Osteocyte (in vitro differentiated cells): ENCODE results near the gene POLR1B. TPM values are rescaled to one million over a fixed set of nuclear protein-coding genes. Genes with fewer than 3 reads are reported as not detected.

Experiments used
- DNase-seq: peaks from one replicate; pipeline ENCODE4 v3.0.0; 2021; ENCODE audit warnings: mixed read lengths; ENCODE audit not compliant: unreplicated experiment; ENCODE audit errors: extremely low spot score
- H3K27ac Mint-ChIP-seq: one replicate; pipeline ENCODE4 v1.8.0; 2021; ENCODE audit warnings: mild to moderate bottlenecking, mixed read lengths; ENCODE audit not compliant: unreplicated experiment
- H3K27me3 Mint-ChIP-seq: one replicate; pipeline ENCODE4 v1.8.0; 2021; ENCODE audit warnings: mixed read lengths; ENCODE audit not compliant: unreplicated experiment
- H3K36me3 Mint-ChIP-seq: one replicate; pipeline ENCODE4 v1.8.0; 2021; ENCODE audit warnings: mixed read lengths; ENCODE audit not compliant: unreplicated experiment
- H3K4me1 Mint-ChIP-seq: one replicate; pipeline ENCODE4 v1.8.0; 2021; ENCODE audit warnings: mixed read lengths; ENCODE audit not compliant: unreplicated experiment
- H3K4me3 Mint-ChIP-seq: one replicate; pipeline ENCODE4 v1.8.0; 2021; ENCODE audit warnings: mild to moderate bottlenecking, moderate library complexity, mixed read lengths; ENCODE audit not compliant: unreplicated experiment
- H3K9me3 Mint-ChIP-seq: one replicate; pipeline ENCODE4 v1.8.0; 2021; ENCODE audit warnings: mixed read lengths; ENCODE audit not compliant: unreplicated experiment
- total RNA-seq: library from RNA; stranded (reverse); gene quantifications from 2 replicates; pipeline ENCODE4 v1.2.1, GENCODE V29; 2021
- TF ChIP-seq, protein P1 (sequence below): fragments of 200-600 bp; sonication (generic); IDR thresholded peaks from 2 replicates; pipeline ENCODE4 v1.5.0; 2021; ENCODE audit warnings: antibody characterized with exemption, mild to moderate bottlenecking, moderate library complexity

POLR1B gene
- total RNA-seq, 1 donor from 2014 or later: 17.1 TPM

- Mint-ChIP-seq H3K27me3 (no peaks in the 10 kb centered on the region), H3K4me1 (peaks cover 8% of the 10 kb centered on the region), H3K36me3 (peaks cover 4% of the 10 kb centered on the region), H3K4me3 (no peak overlapping the region), H3K9me3 (no peaks in the 10 kb centered on the region), H3K27ac (no peak overlapping the region)
- no peak for DNase-seq
- TF ChIP-seq, protein P1, sequence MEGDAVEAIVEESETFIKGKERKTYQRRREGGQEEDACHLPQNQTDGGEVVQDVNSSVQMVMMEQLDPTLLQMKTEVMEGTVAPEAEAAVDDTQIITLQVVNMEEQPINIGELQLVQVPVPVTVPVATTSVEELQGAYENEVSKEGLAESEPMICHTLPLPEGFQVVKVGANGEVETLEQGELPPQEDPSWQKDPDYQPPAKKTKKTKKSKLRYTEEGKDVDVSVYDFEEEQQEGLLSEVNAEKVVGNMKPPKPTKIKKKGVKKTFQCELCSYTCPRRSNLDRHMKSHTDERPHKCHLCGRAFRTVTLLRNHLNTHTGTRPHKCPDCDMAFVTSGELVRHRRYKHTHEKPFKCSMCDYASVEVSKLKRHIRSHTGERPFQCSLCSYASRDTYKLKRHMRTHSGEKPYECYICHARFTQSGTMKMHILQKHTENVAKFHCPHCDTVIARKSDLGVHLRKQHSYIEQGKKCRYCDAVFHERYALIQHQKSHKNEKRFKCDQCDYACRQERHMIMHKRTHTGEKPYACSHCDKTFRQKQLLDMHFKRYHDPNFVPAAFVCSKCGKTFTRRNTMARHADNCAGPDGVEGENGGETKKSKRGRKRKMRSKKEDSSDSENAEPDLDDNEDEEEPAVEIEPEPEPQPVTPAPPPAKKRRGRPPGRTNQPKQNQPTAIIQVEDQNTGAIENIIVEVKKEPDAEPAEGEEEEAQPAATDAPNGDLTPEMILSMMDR: no peak
These were observed 3.0 kb upstream of the POLR1B start for GRCh38 chr2:112539306-112539705.

- Mint-ChIP-seq H3K4me3 (no peak overlapping the region), H3K27me3 (no peaks in the 10 kb centered on the region), H3K9me3 (no peaks in the 10 kb centered on the region), H3K27ac (no peak overlapping the region), H3K36me3 (peaks cover 2% of the 10 kb centered on the region), H3K4me1 (peaks cover 8% of the 10 kb centered on the region)
- no peak for DNase-seq
- TF ChIP-seq, protein P1: no peak
These were observed 1.4 kb upstream of the POLR1B start for GRCh38 chr2:112540906-112541305.

GRCh38 chr2:112541315-112542122, 746 bp upstream of the POLR1B start:
- Mint-ChIP-seq H3K9me3 (no peaks in the 10 kb centered on the region), H3K27ac (no peak overlapping the region)

DNA sequence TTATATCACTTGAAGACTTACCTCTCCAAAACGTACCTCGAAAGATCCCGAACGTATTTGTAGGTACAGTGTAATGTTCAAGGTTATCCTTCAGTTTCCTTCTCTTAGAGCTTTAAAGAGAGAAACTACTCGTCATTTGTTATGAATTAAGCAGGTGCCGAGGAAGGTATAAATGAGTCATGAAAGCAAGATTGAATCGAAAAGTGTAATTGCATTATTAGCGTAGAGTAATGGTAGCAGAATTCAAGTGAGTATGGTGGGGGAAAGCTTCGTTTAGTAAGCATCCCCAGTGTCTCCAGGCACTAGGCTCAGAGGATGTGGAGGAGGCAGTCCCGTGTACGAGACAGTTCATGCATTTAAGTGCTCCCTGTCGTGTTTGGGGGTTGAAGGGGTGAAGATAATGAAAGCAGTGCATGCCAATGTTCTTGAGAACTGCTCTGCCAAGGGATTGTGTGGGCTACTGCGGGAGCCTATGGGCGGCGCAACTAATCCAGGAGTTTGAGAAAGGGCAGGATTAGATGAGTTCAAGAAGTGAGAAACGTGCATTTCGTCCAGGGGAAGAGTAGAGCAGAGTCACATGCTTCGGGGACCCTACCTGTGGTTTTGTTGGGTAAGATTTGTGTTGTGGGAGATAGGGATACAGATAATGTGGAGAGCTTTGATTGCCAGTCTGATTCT, 858 bp downstream of the POLR1B start:
- no peak overlapping the region for H3K27ac Mint-ChIP-seq
- no peak for DNase-seq

More at GRCh38 chr2:112541315-112542122, 746 bp upstream of the POLR1B start:
- Mint-ChIP-seq H3K27me3 (no peaks in the 10 kb centered on the region), H3K36me3 (peaks cover 2% of the 10 kb centered on the region), H3K4me3 (no peak overlapping the region), H3K4me1 (peaks cover 8% of the 10 kb centered on the region)
- DNase-seq: peak; percentile 89
- TF ChIP-seq, protein P1: no peak

More for the DNA sequence above, 858 bp downstream of the POLR1B start:
- TF ChIP-seq, protein P1: no peak
- Mint-ChIP-seq H3K4me3 (no peak overlapping the region), H3K36me3 (peaks cover 9% of the 10 kb centered on the region), H3K4me1 (peaks cover 8% of the 10 kb centered on the region), H3K9me3 (no peaks in the 10 kb centered on the region), H3K27me3 (no peaks in the 10 kb centered on the region)
